HG03565 (cell line): ENCODE results near the gene SPRR3.

ENCODE experiments used
- ATAC-seq: cut with Tn5 transposase; IDR thresholded peaks from one replicate; pipeline ENCODE4 v1.9.1; 2021; ENCODE audit warnings: mild to moderate bottlenecking, moderate library complexity; ENCODE audit not compliant: unreplicated experiment

SPRR3 gene

GRCh38 chr1:153001382-153001781 is at the start of gene SPRR3:
TSS of gene SPRR3 (plus strand) at chr1:153001749. CDS start at chr1:153003021, 1,272 bp downstream.
- no peak for ATAC-seq

DNA sequence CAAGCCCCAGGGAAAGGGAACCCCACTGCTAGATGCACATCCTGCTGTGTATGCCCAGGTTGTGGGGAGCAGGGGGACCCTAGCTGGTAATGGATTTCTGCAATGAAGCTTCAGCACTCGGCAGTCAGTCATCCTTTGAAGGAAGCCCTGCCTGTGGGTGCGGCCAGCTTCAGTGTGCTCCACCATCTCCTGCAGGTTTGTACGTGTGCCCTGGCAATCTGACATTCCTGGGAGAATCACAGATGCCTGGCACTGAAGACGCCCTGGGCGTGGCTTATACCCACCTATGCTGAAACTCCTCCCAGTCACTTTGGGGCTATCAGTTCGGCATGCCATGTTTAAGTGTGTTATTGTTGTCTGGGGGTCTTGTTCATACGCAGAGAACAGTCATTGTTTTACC is 47.8 kb upstream of the SPRR3 start:
- no peak for ATAC-seq

DNA sequence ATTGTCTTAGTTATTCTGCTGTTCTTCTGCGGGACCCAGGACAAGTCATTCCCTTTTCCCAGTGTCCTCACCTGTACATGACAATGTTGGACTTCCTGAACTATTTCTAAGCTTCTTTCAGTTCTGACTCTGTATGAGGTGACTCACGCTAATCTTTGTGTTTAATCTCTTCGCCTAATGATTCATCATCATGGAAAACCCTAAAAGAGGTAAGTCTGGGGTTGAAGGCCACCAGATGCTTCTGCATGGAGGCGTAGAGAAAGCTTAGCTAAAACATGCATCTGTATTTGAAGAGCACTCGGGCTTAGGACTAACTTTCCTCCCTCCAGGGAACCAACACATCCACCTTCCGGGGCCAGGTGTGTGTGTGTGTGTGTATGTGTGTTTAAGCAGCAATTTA is 47.1 kb upstream of the SPRR3 start:
- ATAC-seq: no peak

- no peak for ATAC-seq
Measured at GRCh38 chr1:152957561-152957960, 44.0 kb upstream of the SPRR3 start.

GRCh38 chr1:152959273-152959672 is 42.3 kb upstream of the SPRR3 start:
- ATAC-seq: no peak

- no peak for ATAC-seq
Measured at GRCh38 chr1:152959801-152960451, 41.6 kb upstream of the SPRR3 start.

DNA sequence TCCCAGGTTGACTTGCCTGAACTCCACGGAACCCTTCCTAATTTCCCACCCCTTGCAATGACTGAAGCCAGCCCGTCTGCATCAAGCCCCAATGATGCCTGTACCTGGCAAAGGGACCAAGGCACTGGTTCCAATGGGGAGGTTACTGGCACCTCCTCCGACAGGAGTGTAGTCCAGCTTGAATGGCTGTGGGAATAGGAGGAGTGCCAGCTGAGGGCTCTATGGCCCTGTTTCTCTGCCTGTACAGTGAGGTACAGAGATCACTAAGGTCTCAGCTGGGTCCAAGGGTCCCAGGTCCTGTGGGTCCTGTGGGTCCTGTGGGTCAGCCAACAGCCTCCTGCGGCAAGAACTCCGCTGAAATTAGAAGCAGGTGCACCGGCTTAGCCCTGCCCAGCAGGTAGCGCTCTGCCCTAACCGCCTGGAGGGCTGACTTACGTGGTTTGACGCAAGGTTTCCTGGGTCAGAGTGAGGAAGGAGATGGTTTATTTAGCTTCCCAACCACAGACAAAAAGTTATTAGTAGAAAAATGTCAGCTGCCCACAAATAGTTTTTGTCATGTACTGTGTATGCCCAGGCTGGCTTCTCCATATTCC is 41.0 kb upstream of the SPRR3 start:
- no peak for ATAC-seq

- no peak for ATAC-seq
Measured at GRCh38 chr1:152961226-152961891, 40.2 kb upstream of the SPRR3 start.

- ATAC-seq: no peak
Measured at GRCh38 chr1:152962876-152963415, 38.6 kb upstream of the SPRR3 start.

DNA sequence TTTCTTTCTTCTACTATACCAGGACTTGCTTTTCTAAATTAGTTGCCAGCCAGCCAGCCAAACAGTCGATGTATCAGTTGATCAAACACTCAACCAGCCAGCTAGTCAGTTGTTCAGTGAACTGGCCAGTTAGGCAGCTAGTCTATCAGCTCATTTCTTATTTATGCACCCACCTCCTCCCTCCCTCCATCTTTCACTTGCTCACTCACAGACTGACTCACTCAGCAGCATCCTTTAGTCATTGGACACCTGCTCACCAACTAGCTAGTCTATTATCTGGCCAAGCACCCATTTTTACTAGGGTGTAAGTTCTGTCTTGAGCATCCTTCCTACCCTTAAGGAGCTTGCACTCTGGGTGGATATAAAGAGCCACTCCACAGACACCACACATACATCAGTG is 37.0 kb upstream of the SPRR3 start:
- no peak for ATAC-seq

DNA sequence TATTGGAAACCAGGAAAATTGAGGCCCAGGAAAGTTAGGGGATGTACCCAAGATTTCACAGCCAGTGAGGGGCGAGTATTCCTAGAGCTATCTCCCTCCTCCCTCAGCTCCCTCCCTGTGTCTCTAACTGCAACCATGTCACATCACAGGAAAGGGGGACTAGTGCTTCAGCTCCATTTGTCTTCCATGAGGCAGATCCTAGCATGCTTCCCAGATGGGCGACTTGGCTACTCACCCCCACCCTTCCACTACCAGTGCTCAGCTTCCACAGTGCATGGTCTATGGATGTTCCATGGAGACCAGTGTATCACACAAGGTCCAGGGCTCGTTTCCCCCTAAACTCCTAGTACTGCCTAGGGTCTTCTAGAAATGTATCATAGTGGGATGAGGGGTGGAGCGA is 35.7 kb upstream of the SPRR3 start:
- ATAC-seq: no peak

DNA sequence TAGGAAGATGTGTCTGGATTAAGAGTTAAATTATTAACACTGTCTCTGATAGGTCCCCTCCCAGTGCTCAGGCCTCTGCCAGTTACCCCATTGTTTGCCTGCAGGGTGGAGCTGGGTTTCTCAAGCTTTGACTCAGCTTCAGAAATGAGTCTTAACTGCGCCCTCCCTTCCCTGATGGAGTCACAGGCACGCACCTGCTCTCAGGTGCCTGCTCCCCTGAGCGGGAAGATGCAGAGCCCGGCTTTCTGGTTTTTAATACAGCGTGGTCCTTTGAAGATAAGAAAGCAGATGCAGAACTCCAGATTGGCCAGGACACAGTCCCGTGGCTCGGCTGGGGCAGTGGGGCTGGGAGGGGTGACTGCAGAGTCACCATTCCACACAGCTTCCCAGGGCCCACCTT is 34.3 kb upstream of the SPRR3 start:
- ATAC-seq: no peak

DNA sequence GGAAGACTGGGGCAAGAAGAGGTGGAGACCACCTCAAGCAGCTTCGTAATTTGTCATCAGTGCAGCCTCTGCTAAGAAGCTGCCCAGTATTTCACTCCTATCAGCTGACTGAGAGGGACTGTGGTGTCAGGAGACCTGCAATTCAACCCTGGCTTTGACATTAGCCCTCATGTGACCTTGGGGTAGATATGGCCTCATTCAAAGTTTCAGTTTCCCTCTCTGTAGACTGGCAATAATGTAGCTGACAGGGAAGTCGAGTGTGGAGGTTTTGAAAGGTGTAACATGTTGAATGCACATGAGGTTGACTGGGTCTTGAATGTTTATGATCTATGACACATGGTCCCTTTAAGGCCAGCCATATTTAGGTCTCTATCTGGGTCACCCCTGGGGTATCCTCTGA is 33.3 kb upstream of the SPRR3 start:
- peak; percentile 86 for ATAC-seq

GRCh38 chr1:152969036-152969435 is 32.5 kb upstream of the SPRR3 start:
- no peak for ATAC-seq

DNA sequence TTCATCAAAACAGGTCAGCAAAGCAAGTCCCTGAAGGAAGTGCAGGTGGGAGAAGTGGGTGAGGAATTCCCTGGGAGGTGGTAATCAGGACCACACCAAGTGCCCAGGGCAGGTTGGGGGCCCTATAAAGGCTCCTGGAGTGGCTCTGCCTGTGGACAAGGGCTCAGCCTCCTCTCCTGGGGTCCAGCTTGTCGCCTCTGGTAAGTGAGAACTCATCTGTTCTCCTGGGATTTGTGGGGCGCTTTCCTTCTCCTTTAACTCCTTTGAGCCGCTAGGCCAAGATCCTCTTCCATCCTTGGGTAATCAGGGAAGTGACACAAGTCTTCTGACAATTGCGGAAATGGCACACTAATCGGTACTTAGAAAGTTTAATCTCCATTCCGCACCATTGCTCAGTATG is 31.1 kb upstream of the SPRR3 start, which contains the start of gene SPRR4:
Gene SPRR4, plus strand, starts transcription at position 154 of the 400 bp plus-strand sequence. CDS start 1,243 bp downstream, outside the sequence.
- no peak for ATAC-seq

- ATAC-seq: no peak
Measured at GRCh38 chr1:152972196-152972886, 29.2 kb upstream of the SPRR3 start.

GRCh38 chr1:152976688-152977087 is 24.9 kb upstream of the SPRR3 start:
- no peak for ATAC-seq

DNA sequence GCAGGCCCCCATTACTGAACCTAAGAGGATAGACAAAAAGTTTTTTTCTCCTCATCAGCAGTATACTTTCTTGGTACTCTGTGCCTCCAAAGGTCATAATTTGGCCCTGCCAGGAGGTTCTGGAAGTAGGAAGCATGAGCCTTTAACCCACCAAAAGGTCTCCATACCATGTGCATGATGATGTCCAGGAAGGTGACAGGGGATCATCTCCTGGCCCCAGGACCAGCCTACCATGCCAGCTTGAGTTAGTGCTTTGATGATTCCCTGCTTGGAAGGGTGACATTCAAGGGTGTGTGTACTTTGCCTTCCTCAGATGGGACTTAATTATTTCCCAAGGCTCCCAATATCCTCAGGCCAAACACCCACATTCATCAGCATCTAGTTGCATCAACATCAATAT is 23.9 kb upstream of the SPRR3 start:
- ATAC-seq: no peak

GRCh38 chr1:152980676-152981075 is 20.9 kb upstream of the SPRR3 start:
- ATAC-seq: no peak

DNA sequence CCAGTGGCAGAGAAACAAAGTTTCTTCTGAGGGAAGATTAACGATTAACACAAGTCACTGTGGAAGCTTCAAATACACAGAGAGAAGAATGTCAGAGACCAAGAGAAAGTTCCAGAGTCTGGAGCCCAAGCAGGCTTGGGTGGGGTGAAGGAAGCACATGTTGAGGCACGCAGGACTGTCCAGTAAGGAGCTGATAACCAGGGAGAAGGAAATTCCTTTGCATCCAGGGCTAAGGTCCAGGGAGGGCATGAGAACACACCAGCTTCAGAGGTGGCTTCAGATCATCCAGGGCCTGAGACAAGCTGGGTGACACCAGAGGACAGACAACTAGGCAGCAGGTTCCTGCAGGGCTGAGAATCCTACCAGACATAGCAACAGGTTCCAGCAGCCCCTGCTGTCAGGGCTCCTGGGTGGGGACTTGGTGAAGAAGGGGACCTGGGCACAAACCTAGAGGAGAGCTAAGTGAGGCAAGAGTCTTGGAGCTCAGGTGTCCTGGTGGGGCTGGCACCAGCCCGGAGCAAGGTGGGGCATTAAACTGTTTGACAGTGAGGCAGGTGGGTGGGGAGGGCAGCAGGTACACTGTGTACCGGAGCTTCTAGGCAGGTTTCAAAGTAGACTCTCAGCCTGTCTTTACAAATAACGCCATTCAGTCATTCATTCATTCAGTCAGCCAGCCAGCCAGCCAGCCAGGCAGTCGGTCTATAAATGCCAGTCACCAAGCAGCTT is 20.2 kb upstream of the SPRR3 start:
- no peak for ATAC-seq

- ATAC-seq: no peak
Measured at GRCh38 chr1:152982076-152982475, 19.5 kb upstream of the SPRR3 start.
